ENCODE results near the gene LCT.
A peak's percentile ranks its signal among the peaks of the same experiment; 100 is the strongest.
"Not testable (repeated sequence)": the region's sequence is repeated elsewhere in the genome, so short reads cannot be mapped to it uniquely, and the experiment has no call there.

LCT gene

GRCh38 chr2:135831180-135831812 lies 5.7 kb downstream of the LCT start:
- DNase-seq = no peak

- no peak for DNase-seq
Observed at GRCh38 chr2:135829378-135830135, 7.4 kb downstream of the LCT start.

- no peak for DNase-seq
Observed at GRCh38 chr2:135826544-135826943, 10.4 kb downstream of the LCT start.

- DNase-seq = no peak
Observed at GRCh38 chr2:135825550-135826176, 11.3 kb downstream of the LCT start.

- DNase-seq = no peak
Observed at GRCh38 chr2:135825131-135825530, 11.9 kb downstream of the LCT start.

- DNase-seq = no peak
Observed at GRCh38 chr2:135822855-135823254, 14.1 kb downstream of the LCT start.

- no peak for DNase-seq
Observed at GRCh38 chr2:135821190-135821589, 15.8 kb downstream of the LCT start.

GRCh38 chr2:135820003-135820618 lies 16.9 kb downstream of the LCT start:
- no peak for DNase-seq

- DNase-seq = no peak
Observed at GRCh38 chr2:135818937-135819610, 17.9 kb downstream of the LCT start.

GRCh38 chr2:135817951-135818350 lies 19.0 kb downstream of the LCT start:
- no peak for DNase-seq

GRCh38 chr2:135817466-135817865 lies 19.5 kb downstream of the LCT start:
- DNase-seq = no peak

- no peak for DNase-seq
Observed at GRCh38 chr2:135815269-135815668, 21.7 kb downstream of the LCT start.

GRCh38 chr2:135812907-135813511 lies 24.0 kb downstream of the LCT start:
- DNase-seq = no peak

GRCh38 chr2:135807874-135808273 lies 29.1 kb downstream of the LCT start:
- DNase-seq = not testable (repeated sequence)

- no peak for DNase-seq
Observed at GRCh38 chr2:135803278-135803677, 33.7 kb downstream of the LCT start.

GRCh38 chr2:135802350-135802749 lies 34.6 kb downstream of the LCT start:
- no peak for DNase-seq

GRCh38 chr2:135800513-135801460 lies 36.2 kb downstream of the LCT start:
- DNase-seq = no peak

GRCh38 chr2:135799738-135800137 lies 37.2 kb downstream of the LCT start:
- DNase-seq = no peak

- no peak for DNase-seq
Observed at GRCh38 chr2:135798762-135799161, 38.2 kb downstream of the LCT start.

GRCh38 chr2:135798275-135798705 lies 38.7 kb downstream of the LCT start:
- no peak for DNase-seq

- peak; percentile 79 for DNase-seq
Observed at GRCh38 chr2:135797497-135798274, 39.3 kb downstream of the LCT start.
